Caco-2 (cell line): ENCODE data around the gene LOXL1. TPM values are rescaled to one million over a fixed set of nuclear protein-coding genes. Genes with fewer than 3 reads are reported as not detected.

Experiments used
- Bru-seq: library from RNA; stranded (reverse); fragments of 400-500 nt; gene quantifications from one replicate; lab custom pipeline; 2021; lab: Mats Ljungman, UMichigan
- BruChase-seq, 2 experiments: library from RNA; stranded (reverse); fragments of 400-500 nt; gene quantifications; one replicate each; lab custom pipeline; 2021; lab: Mats Ljungman, UMichigan
- BruUV-seq: library from RNA; stranded (reverse); fragments of 400-500 nt; replicated peaks from 2 replicates; lab custom pipeline; 2021; lab: Mats Ljungman, UMichigan
- CTCF ChIA-PET: fragments of 300-600 bp; sonication (Branson Sonifier 250); formaldehyde crosslinking; loops from one replicate; lab custom pipeline; 2022; ENCODE audit warnings: antibody characterized with exemption; lab: Charles Lee
- POLR2A ChIA-PET: fragments of 300-600 bp; sonication (Branson Sonifier 250); formaldehyde crosslinking; loops from one replicate; lab custom pipeline; 2022; ENCODE audit warnings: antibody characterized with exemption; lab: Charles Lee
- DNase-seq, 2 experiments: peaks; one replicate each; pipeline versions ENCODE4 v3.0.0 to v3.0.0-alpha.2; 2020 to 2022
- H3K27me3 ChIP-seq: replicated peaks from 2 replicates; pipeline ENCODE4 v1.6.0; 2011; ENCODE audit warnings: low read length; ENCODE audit not compliant: control insufficient read depth, insufficient read depth
- H3K36me3 ChIP-seq: 2 replicates; pipeline ENCODE4 v1.5.1; 2011; ENCODE audit warnings: low read length; ENCODE audit not compliant: control insufficient read depth, insufficient read depth
- H3K4me1 ChIP-seq: fragments of 250-450 bp; sonication (Bioruptor Pico); 2 replicates; pipeline ENCODE4 v1.5.1; 2020; ENCODE audit warnings: mild to moderate bottlenecking
- H3K4me3 ChIP-seq: 2 replicates; pipeline ENCODE4 v1.5.1; 2011; ENCODE audit warnings: low read depth, mild to moderate bottlenecking, control low read depth, low read length
- H3K9me3 ChIP-seq: fragments of 250-450 bp; sonication (Bioruptor Pico); 2 replicates; pipeline ENCODE4 v1.5.1; 2020; ENCODE audit warnings: mild to moderate bottlenecking, moderate library complexity
- H3K27ac Mint-ChIP-seq: one replicate; pipeline ENCODE4 v1.8.0; 2022; ENCODE audit warnings: mixed read lengths; ENCODE audit not compliant: unreplicated experiment
- H3K27me3 Mint-ChIP-seq: one replicate; pipeline ENCODE4 v1.8.0; 2022; ENCODE audit warnings: mixed read lengths; ENCODE audit not compliant: insufficient read depth, unreplicated experiment
- H3K36me3 Mint-ChIP-seq: one replicate; pipeline ENCODE4 v1.8.0; 2022; ENCODE audit warnings: mild to moderate bottlenecking, mixed read lengths; ENCODE audit not compliant: insufficient read depth, unreplicated experiment
- H3K4me1 Mint-ChIP-seq: one replicate; pipeline ENCODE4 v1.8.0; 2022; ENCODE audit warnings: low read depth, mixed read lengths; ENCODE audit not compliant: unreplicated experiment
- H3K4me3 Mint-ChIP-seq: one replicate; pipeline ENCODE4 v1.8.0; 2022; ENCODE audit warnings: mild to moderate bottlenecking, moderate library complexity, mixed read lengths; ENCODE audit not compliant: unreplicated experiment
- H3K9me3 Mint-ChIP-seq: one replicate; pipeline ENCODE4 v1.8.0; 2022; ENCODE audit warnings: mixed read lengths; ENCODE audit not compliant: unreplicated experiment
- intact Hi-C: fragments of 100-400 bp; cut with micrococcal nuclease; formaldehyde crosslinking; loops from one replicate; pipeline ENCODE4 v1.10.0; 2022; ENCODE audit not compliant: unreplicated experiment
- long read RNA-seq: library from polyadenylated mRNA; stranded (forward); transcript quantifications from one replicate; pipeline ENCODE4 v2.0.0, GENCODE V29; 2022
- total RNA-seq: library from RNA; stranded (reverse); gene quantifications from 2 replicates; pipeline ENCODE4 v1.2.3, GENCODE V29; 2022
- TF ChIP-seq, protein P1 (sequence below), 2 experiments: fragments of 200-600 bp in 1 of 2; IDR thresholded peaks; 1 replicate in 1 of 2; 2 replicates in 1 of 2; pipeline versions ENCODE4 v1.5.1 to v1.8.0; 2011 to 2022; ENCODE audit warnings: antibody characterized with exemption in 1 of 2, control low read depth in 1 of 2, inconsistent platforms in 1 of 2, low read depth in 1 of 2, low read length in 1 of 2, mild to moderate bottlenecking in 1 of 2, moderate library complexity in 1 of 2; ENCODE audit not compliant: insufficient read depth in 1 of 2, severe bottlenecking in 1 of 2, unreplicated experiment in 1 of 2

The LOXL1 gene, protein sequence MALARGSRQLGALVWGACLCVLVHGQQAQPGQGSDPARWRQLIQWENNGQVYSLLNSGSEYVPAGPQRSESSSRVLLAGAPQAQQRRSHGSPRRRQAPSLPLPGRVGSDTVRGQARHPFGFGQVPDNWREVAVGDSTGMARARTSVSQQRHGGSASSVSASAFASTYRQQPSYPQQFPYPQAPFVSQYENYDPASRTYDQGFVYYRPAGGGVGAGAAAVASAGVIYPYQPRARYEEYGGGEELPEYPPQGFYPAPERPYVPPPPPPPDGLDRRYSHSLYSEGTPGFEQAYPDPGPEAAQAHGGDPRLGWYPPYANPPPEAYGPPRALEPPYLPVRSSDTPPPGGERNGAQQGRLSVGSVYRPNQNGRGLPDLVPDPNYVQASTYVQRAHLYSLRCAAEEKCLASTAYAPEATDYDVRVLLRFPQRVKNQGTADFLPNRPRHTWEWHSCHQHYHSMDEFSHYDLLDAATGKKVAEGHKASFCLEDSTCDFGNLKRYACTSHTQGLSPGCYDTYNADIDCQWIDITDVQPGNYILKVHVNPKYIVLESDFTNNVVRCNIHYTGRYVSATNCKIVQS
- 1.3 and 3.7 TPM in 2 replicates for total RNA-seq
- percentile 29 among the genes with signal in this experiment for Bru-seq, nascent RNA
- percentile 32 among the genes with signal in this experiment for BruChase-seq, experiment 1, labeled RNA remaining after a 2-hour chase
- BruChase-seq, experiment 2, labeled RNA remaining after a 6-hour chase, result percentile 30 among the genes with signal in this experiment
- long read RNA-seq, partial matches to known transcripts, result 1 of 2 reads
- long read RNA-seq, other reads (novel, unspliced or antisense), result 0 of 2 reads

DNA sequence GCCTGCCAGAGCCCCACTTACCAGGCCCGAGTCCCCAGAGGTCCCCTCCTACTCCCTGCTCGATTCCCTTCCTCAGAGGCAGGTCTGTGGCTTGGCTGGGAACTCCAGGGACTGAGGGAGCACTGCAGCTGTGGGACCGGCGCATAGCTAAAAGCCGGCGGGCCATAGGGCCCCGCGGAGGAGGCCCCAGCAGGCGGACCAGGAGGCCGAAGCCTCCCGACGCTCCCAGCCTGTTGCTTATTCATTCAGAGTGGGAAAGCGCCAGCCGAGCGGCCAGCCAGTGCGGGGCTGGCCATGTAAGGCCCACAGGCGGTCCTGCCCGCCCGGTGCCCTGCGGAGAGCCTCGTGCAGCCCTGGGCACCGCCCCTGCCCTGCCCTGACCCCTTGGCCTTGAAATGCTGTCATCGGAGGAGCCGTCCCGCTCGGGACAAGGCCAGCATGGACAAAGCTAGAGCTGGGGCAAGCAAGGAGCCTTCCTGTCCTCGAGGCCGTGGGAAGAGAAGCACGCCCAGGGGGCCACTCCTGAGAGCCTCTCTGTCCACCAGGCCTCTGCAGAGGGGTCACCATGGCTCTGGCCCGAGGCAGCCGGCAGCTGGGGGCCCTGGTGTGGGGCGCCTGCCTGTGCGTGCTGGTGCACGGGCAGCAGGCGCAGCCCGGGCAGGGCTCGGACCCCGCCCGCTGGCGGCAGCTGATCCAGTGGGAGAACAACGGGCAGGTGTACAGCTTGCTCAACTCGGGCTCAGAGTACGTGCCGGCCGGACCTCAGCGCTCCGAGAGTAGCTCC, at the start of gene LOXL1:
TSS of gene LOXL1 (plus strand) at position 244 of the 784 bp plus-strand sequence. CDS start at position 566, 322 bp downstream.
- no peaks in the 10 kb centered on the region for H3K4me1 Mint-ChIP-seq

DNA sequence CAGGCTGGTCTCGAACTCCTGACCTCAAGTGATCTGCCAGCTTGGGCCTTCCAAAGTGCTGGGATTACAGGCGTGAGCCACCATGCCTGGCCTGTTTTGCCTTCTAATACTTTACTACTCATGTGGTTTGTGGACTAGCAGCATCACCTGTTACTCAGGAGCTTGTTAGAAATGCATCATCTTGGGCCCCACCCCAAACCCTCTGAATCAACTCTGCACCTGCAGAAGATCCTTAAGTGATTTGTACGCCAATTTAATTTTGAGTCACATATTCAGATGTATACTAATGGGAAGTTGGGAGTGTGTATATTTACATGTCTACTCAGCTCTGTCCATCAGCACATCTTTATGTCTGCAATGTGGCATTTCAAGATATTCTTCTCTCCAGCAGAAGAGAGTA, 46.8 kb upstream of the LOXL1 start:
- CTCF ChIA-PET, result interaction anchor here (0.8 kb wide), 1 partner anchor 26 kb away, joined by 3 read pairs; no protein-coding TSS in a partner anchor

More for the DNA sequence above, at the start of gene LOXL1:
- peak within 1 kb of the TSS; percentile 55 for H3K4me3 ChIP-seq
- BruUV-seq, result no TSS peak
- Mint-ChIP-seq H3K27me3 (peaks cover 10% of the 10 kb centered on the region), H3K4me3 (peak within 1 kb of the TSS; percentile 73), H3K27ac (no peak within 1 kb of the TSS), H3K36me3 (no peaks in the 10 kb centered on the region), H3K9me3 (no peaks in the 10 kb centered on the region)
- TF ChIP-seq, protein P1, sequence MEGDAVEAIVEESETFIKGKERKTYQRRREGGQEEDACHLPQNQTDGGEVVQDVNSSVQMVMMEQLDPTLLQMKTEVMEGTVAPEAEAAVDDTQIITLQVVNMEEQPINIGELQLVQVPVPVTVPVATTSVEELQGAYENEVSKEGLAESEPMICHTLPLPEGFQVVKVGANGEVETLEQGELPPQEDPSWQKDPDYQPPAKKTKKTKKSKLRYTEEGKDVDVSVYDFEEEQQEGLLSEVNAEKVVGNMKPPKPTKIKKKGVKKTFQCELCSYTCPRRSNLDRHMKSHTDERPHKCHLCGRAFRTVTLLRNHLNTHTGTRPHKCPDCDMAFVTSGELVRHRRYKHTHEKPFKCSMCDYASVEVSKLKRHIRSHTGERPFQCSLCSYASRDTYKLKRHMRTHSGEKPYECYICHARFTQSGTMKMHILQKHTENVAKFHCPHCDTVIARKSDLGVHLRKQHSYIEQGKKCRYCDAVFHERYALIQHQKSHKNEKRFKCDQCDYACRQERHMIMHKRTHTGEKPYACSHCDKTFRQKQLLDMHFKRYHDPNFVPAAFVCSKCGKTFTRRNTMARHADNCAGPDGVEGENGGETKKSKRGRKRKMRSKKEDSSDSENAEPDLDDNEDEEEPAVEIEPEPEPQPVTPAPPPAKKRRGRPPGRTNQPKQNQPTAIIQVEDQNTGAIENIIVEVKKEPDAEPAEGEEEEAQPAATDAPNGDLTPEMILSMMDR (IDR thresholded peaks at IDR 0.05; ENCODE audit: insufficient read depth in 1 of 2, low read depth in 1 of 2, low read length in 1 of 2, severe bottlenecking in 1 of 2, unreplicated experiment in 1 of 2), result no peak
- POLR2A ChIA-PET, result no interaction called here
- no peaks in the 10 kb centered on the region for H3K27me3 ChIP-seq
- H3K9me3 ChIP-seq, result no peaks in the 10 kb centered on the region
- peaks cover 6% of the 10 kb centered on the region for H3K4me1 ChIP-seq
- DNase-seq, result peak; percentile 48 to 54
- CTCF ChIA-PET, result interaction anchor here (0.6 to 2.6 kb wide), 2 partner anchors 53 to 290 kb away, joined by 3 to 14 read pairs; partner anchors contain the start of gene TBC1D21
- no peaks in the 10 kb centered on the region for H3K36me3 ChIP-seq
- intact Hi-C loops, result no loop called here

More for the DNA sequence above, 46.8 kb upstream of the LOXL1 start:
- Mint-ChIP-seq H3K4me3 (no peak overlapping the region), H3K27me3 (peaks cover 4% of the 10 kb centered on the region), H3K36me3 (no peaks in the 10 kb centered on the region), H3K27ac (no peak overlapping the region), H3K4me1 (peaks cover 5% of the 10 kb centered on the region), H3K9me3 (peaks cover 8% of the 10 kb centered on the region)
- BruUV-seq, result no TSS peak
- Histone ChIP-seq H3K27me3 (no peaks in the 10 kb centered on the region), H3K9me3 (no peaks in the 10 kb centered on the region; the same call in 1 of the 2 replicates), H3K4me3 (no peak overlapping the region), H3K4me1 (peaks cover 14% of the 10 kb centered on the region), H3K36me3 (no peaks in the 10 kb centered on the region)
- intact Hi-C loops, result no loop called here
- POLR2A ChIA-PET, result no interaction called here
- TF ChIP-seq, protein P1 (IDR thresholded peaks at IDR 0.05; ENCODE audit: insufficient read depth in 1 of 2, low read depth in 1 of 2, low read length in 1 of 2, severe bottlenecking in 1 of 2, unreplicated experiment in 1 of 2), result no peak
- peak in 1 of 2 experiments; percentile 1 for DNase-seq
